HL-60 (cell line): ENCODE measurements around the gene PDE11A.

Experiments
- DNase-seq, 2 experiments: peaks; one replicate each; pipeline ENCODE4 v3.0.0-alpha.2; 2010 to 2020; ENCODE audit warnings: low read depth in 1 of 2, low spot score in 1 of 2
- H3K27ac ChIP-seq: fragments of 250-450 bp; sonication (Bioruptor Pico); replicated peaks from 2 replicates; pipeline ENCODE4 v1.5.1; 2020; ENCODE audit warnings: mild to moderate bottlenecking, moderate library complexity
- H3K27me3 ChIP-seq: fragments of 250-450 bp; sonication (Bioruptor Pico); 2 replicates; pipeline ENCODE4 v1.5.1; 2021; ENCODE audit warnings: mild to moderate bottlenecking, moderate library complexity; ENCODE audit not compliant: insufficient read depth, poor library complexity, severe bottlenecking
- H3K4me3 ChIP-seq: replicated peaks from 2 replicates; pipeline ENCODE4 v1.5.1; 2011; ENCODE audit warnings: mild to moderate bottlenecking, control low read depth, low read length; ENCODE audit not compliant: insufficient read depth
- CTCF ChIP-seq: IDR thresholded peaks from one replicate; pipeline ENCODE4 v1.5.1; 2011; ENCODE audit warnings: low read length, control low read depth, inconsistent platforms; ENCODE audit not compliant: insufficient read depth
- GABPA ChIP-seq: IDR thresholded peaks from 2 replicates; pipeline ENCODE4 v1.6.1; 2012; ENCODE audit warnings: low read depth
- POLR2AphosphoS5 ChIP-seq: IDR thresholded peaks from 2 replicates; pipeline ENCODE4 v1.6.1; 2012; ENCODE audit warnings: low read depth
- REST ChIP-seq: IDR thresholded peaks from 2 replicates; pipeline ENCODE4 v1.6.1; 2012; ENCODE audit warnings: low read depth; ENCODE audit not compliant: insufficient replicate concordance
- SPI1 ChIP-seq: IDR thresholded peaks from 2 replicates; pipeline ENCODE4 v1.6.1; 2012; ENCODE audit warnings: low read depth, mild to moderate bottlenecking, borderline replicate concordance

Gene PDE11A

GRCh38 chr2:177873915-177874314 is 198.7 kb downstream of the PDE11A start:
- no peak overlapping the region for H3K27ac ChIP-seq
- no peak overlapping the region for H3K4me3 ChIP-seq
- H3K27me3 ChIP-seq, result no peaks in the 10 kb centered on the region
- no peak for TF ChIP-seq SPI1
- no peak for TF ChIP-seq POLR2AphosphoS5
- TF ChIP-seq GABPA, result no peak
- no peak for TF ChIP-seq CTCF
- DNase-seq, result no peak

- TF ChIP-seq SPI1 (no peak), REST (no peak), GABPA (no peak), POLR2AphosphoS5 (no peak), CTCF (no peak)
- Histone ChIP-seq H3K27me3 (no peaks in the 10 kb centered on the region), H3K4me3 (no peak overlapping the region), H3K27ac (no peak overlapping the region)
- DNase-seq, result no peak
Observed at GRCh38 chr2:177872286-177872685, 200.3 kb downstream of the PDE11A start.

GRCh38 chr2:177869912-177870311 is 202.7 kb downstream of the PDE11A start:
- no peak for DNase-seq
- H3K27me3 ChIP-seq, result no peaks in the 10 kb centered on the region
- TF ChIP-seq GABPA (no peak), SPI1 (no peak), REST (no peak)

GRCh38 chr2:177869209-177869608 is 203.4 kb downstream of the PDE11A start:
- Histone ChIP-seq H3K27me3 (no peaks in the 10 kb centered on the region), H3K27ac (no peak overlapping the region), H3K4me3 (no peak overlapping the region)
- no peak for TF ChIP-seq GABPA
- no peak for TF ChIP-seq CTCF
- TF ChIP-seq SPI1, result no peak
- TF ChIP-seq REST, result no peak
- TF ChIP-seq POLR2AphosphoS5, result no peak
- DNase-seq, result no peak

More at GRCh38 chr2:177869912-177870311, 202.7 kb downstream of the PDE11A start:
- Histone ChIP-seq H3K4me3 (no peak overlapping the region), H3K27ac (no peak overlapping the region)
